Adipose tissue (tissue), 3 donors: ENCODE results near the gene ARPIN. TPM values are rescaled to one million over a fixed set of nuclear protein-coding genes. Genes with fewer than 3 reads are reported as not detected.
"Not testable (repeated sequence)": the region's sequence is repeated elsewhere in the genome, so short reads cannot be mapped to it uniquely, and the experiment has no call there.

Experiments
- H3K27ac ChIP-seq: one replicate; pipeline ENCODE4 v1.5.1; 2013; ENCODE audit warnings: low read depth, low read length
- WGBS, 3 donors: extraction: QIAGEN DNeasy Blood & Tissue Kit; methylation state at CpG; one replicate each; pipeline ENCODE4 v1.1.7; 2013; 5-methylcytosine and 5-hydroxymethylcytosine counted together
- polyA plus RNA-seq, 3 donors: library from polyadenylated mRNA; stranded (reverse); fragments of 200-250 nt; gene quantifications; one replicate each; pipeline ENCODE4 v1.2.3, GENCODE V29; 2013
- donor health status: healthy with polysubstance abuse.
- donor health status: Bipolar disorder and iron deficiency.
- donor health status: healthy.

ARPIN gene
- polyA plus RNA-seq, result 10 to 100 TPM in 2 of 3 donors, 1 to 10 TPM in 1; 9.0 to 24.0 (median 18.8) TPM

- WGBS, 3 donors, result 8 to 11% (median 8%) methylated on average over 48 to 57 of the region's 57 CpGs
- no peak within 1 kb of the TSS for H3K27ac ChIP-seq
Observed at GRCh38 chr15:89912674-89913396, at the start of gene ARPIN. TSS of gene ARPIN (minus strand) at chr15:89912952. CDS start at chr15:89912835, 117 bp downstream.

DNA sequence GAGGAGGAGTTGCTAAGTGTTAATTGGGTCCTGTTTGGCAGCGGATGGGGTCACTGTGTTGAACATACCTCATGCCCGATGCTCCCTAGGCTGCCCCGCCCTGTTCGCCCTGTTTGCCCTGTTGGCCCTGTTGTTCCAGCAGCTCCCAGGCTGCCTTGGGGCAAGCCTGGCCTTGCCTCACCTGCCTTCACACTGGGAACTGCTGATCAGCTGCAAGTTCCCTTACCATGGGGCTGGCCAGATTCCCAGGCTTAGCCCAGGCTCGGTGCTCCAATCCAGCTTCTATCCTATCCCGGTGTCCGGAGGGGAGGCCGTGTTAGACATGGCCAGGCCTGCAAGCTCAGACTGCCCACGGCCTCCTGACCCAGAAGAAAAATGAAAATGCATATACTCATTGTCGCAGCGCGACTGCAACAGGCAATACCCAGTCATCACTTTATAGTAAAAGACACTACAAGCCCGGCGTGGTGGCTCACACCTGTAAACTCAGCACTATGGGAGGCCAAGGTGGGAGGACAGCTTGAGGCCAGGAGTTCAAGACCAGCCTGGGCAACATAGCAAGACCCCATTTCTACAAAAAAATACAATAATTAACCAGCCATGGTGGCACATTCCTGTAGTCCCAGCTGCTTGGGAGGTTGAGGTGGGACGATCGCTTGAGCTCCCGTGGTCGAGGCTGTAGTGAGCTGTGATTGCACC is 45.5 kb upstream of the ARPIN start:
- 65 to 93% (median 87%) methylated on average over 18 of the region's 18 CpGs for WGBS, 3 donors

GRCh38 chr15:89955449-89955998 is 42.8 kb upstream of the ARPIN start:
- WGBS, 3 donors, result 88 to 95% (median 90%) methylated on average over 13 of the region's 13 CpGs
- H3K27ac ChIP-seq, result not testable (repeated sequence)

More for the DNA sequence above, 45.5 kb upstream of the ARPIN start:
- H3K27ac ChIP-seq, result no peak overlapping the region

GRCh38 chr15:89954541-89954940 is 41.8 kb upstream of the ARPIN start:
- 65 to 70% (median 69%) methylated on average over 3 of the region's 3 CpGs for WGBS, 3 donors
- H3K27ac ChIP-seq, result no peak overlapping the region

- 78 to 85% (median 80%) methylated on average over 7 of the region's 7 CpGs for WGBS, 3 donors
Observed at GRCh38 chr15:89948796-89949195, 36.0 kb upstream of the ARPIN start.

DNA sequence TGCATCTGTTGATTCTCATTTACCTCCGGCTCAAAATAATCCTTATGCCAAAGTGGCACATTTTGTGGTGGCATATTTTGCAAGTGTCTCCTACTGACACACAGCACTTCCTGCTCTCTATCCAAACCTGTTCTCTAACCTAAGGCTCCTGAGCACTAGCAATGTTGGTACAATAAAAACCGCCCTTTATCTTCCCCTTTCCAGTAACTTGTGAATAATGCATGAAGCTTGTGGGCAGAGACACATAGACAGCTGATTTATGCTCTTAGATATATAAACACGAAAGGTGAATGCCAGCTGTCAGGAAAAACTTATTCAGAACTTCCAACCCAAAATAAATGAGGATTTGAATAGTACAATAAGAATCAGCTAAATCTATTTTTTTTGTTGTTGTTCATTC is 34.6 kb upstream of the ARPIN start:
- no peak overlapping the region for H3K27ac ChIP-seq
- 88 to 93% (median 92%) methylated on average over 3 of the region's 3 CpGs for WGBS, 3 donors

More at GRCh38 chr15:89948796-89949195, 36.0 kb upstream of the ARPIN start:
- no peak overlapping the region for H3K27ac ChIP-seq

DNA sequence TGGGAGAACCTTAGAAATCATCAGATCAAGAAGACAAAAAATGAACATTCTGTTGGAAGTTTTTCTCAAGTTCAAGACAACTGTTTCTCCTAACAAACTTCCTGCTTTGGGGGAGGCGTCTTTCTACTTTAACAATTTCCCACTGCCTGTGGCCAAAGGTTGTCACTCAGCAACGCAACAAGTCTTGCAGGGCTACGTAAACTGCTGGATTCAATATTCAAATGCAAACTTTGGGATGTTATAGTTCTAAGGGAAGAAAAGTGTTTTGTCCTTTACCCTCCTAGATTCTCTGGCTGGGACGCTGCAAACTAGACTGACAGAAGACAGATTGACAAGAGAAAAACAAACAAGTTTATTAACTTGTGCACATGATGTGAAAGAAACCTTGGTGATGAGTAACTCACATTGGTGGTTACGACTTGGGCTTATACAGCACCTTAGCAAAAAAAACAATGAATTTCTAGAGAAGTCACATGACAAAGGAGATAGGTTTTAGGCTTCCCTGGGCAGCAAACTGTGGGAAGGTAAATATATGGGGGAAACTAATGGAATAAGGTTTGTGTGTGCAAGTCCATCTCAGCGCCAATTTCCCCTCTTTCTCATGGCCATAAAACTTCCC is 34.0 kb upstream of the ARPIN start:
- WGBS, 3 donors, result 81 to 85% (median 83%) methylated on average over 6 of the region's 6 CpGs
- no peak overlapping the region for H3K27ac ChIP-seq

DNA sequence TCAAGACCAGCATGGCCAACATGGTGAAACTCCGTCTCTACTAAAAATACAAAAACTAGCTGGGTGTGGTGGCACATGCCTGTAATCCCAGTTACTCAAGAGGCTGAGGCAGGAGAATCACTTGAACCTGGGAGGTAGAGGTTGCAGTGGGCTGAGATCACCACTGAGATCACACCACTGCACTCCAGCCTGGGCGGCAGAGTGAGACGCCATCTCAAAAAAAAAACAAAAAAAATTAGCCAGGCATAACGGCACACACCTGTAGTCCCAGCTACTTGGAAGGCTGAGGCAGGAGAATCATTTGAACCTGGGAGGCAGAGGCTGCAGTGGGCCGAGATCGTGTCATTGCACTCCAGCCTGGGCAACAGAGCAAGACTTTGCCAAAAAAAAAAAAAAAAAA is 31.0 kb upstream of the ARPIN start:
- not testable (repeated sequence) for H3K27ac ChIP-seq
- 77 to 94% (median 93%) methylated on average over 6 of the region's 6 CpGs for WGBS, 3 donors

GRCh38 chr15:89939910-89940309 is 27.2 kb upstream of the ARPIN start:
- no peak overlapping the region for H3K27ac ChIP-seq
- 69 to 85% (median 76%) methylated on average over 3 of the region's 3 CpGs for WGBS, 3 donors

DNA sequence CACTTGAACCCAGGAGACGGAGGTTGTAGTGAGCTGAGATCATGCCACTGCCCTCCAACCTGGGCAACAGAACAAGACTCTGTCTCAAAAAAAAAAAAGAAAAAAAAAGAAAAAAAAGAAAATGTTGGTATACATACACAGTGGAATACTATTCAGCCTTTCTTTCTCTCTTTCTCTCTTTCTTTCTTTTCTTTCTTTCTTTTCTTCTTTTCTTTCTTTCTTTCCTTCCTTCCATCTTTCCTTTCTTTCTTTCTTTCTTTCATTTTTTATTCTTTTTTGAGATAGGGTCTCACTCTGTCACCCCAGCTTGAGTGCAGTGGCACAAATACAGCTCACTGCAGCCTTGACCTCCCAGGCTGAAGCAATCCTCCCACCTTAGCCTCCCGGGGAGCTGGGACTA is 26.6 kb upstream of the ARPIN start:
- not testable (repeated sequence) for H3K27ac ChIP-seq
- WGBS, 3 donors, result 76 to 85% (median 81%) methylated on average over 2 of the region's 2 CpGs

DNA sequence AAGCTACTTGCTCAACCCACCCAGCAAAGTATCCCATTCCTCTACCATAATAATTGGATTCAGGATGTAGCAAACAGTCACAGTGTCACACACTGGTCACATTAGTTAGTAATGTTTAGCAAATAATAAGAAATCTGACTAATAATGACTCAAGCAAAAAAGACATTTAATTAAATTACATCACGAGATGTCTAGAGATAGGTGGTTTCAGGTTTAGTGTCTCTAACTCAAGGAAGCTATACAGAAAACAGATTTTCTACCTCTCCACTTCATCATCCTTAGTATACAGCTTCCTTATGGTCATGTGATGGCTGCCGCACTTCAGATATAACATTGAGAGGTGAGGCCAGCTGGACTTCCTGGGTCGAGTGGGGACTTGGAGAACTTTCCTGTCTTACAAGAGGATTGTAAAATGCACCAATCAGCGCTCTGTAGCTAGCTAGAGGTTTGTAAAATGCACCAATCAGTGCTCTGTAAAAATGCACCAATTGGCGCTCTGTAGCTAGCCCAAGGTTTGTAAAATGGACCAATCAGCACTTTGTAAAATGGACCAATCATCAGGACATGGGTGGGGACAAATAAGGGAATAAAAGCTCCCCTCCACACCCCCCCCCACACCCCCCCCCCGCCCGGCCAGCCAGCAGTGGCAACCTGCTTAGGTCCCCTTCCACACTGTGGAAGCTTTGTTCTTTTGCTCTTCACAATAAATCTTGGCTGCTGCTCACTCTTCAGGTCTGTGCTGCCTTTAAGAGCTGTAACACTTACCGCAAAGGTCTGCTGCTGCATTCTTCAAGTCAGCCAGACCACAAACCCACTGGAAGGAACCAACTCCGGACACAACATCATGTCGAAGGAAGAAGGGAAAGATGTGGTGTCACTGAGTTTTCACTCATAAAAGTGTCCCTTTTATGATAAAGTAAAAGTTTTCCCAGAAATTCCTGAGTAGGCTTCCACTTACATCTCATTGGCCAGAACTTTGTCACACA is 24.9 kb upstream of the ARPIN start:
- WGBS, 3 donors, result 66 to 88% (median 72%) methylated on average over 10 of the region's 10 CpGs
- H3K27ac ChIP-seq, result no peak overlapping the region

- H3K27ac ChIP-seq, result no peak overlapping the region
- WGBS, 3 donors, result 90 to 93% (median 92%) methylated on average over 14 of the region's 14 CpGs
Observed at GRCh38 chr15:89936786-89937265, 24.1 kb upstream of the ARPIN start.

GRCh38 chr15:89936051-89936785 is 23.5 kb upstream of the ARPIN start:
- no peak overlapping the region for H3K27ac ChIP-seq
- WGBS, 3 donors, result 57 to 86% (median 76%) methylated on average over 8 of the region's 8 CpGs

DNA sequence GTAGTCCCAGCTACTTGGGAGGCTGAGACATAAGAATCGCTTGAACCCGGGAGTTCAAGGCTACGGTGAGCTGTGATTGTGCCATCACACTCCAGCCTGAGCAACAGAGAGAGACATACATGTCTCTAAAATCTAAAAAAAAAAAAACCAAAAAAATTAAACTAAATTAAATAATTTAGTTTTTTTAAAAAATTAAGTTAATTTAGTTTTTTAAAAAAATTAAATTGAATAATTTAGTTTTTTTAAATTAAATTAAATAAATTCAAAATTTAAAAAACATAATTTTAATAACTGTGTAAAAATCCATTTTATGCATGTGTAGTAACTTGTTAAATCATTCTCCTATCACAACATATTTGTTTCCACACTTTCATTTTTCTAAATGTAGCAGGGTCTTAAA is 20.1 kb upstream of the ARPIN start:
- WGBS, 3 donors, result 94 to 97% (median 95%) methylated on average over 3 of the region's 3 CpGs
- H3K27ac ChIP-seq, result no peak overlapping the region

DNA sequence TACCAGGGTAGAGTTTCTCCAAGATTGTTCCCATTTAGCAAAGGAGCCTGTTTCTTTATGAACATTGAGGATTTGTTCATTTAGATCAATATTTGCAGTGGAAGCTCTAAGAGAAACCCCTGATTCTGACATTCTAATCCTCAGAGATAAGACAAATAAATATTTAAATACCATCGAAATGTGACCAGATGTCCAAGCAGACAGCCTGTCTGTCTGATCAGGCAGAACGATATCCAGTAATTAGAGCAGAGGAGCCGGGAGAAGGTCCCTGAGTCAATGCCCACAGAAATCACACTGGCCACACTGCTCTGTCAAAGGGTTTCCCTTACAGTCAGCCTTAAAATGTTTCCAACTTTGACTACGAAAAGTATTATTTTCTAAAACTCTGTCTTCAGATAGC is 15.7 kb upstream of the ARPIN start:
- no peak overlapping the region for H3K27ac ChIP-seq
- 32 to 82% (median 79%) methylated on average over 4 of the region's 4 CpGs for WGBS, 3 donors

DNA sequence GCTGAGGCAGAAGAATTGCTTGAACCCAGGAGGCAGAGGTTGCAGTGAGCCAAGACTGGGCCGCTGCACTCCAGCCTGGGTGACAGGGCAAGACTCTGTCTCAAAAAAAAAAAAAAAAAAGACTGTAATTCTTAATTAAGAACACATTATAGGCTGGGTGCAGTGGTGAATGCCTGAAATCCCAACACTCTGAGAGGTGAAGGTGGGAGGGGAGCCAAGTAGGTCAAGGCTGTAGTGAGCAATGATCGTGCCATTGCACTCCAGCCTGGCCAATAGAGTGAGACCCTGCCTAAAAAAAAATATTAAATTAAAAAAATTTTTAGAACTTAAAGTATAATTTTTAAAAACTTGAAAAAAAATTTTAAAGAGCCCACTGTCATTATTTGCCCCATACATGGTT is 13.4 kb upstream of the ARPIN start:
- 43 to 82% (median 72%) methylated on average over 2 of the region's 2 CpGs for WGBS, 3 donors
- H3K27ac ChIP-seq, result no peak overlapping the region

- WGBS, 3 donors, result 77 to 85% (median 84%) methylated on average over 4 of the region's 4 CpGs
- H3K27ac ChIP-seq, result no peak overlapping the region
Observed at GRCh38 chr15:89917442-89918101, 4.8 kb upstream of the ARPIN start.
